ENCODE measurements around the gene STYXL1. TPM values are rescaled to one million over a fixed set of nuclear protein-coding genes. Genes with fewer than 3 reads are reported as not detected.

Gene STYXL1
- total RNA-seq, 1 experiment from 2014 or later: 42.3 TPM

DNA sequence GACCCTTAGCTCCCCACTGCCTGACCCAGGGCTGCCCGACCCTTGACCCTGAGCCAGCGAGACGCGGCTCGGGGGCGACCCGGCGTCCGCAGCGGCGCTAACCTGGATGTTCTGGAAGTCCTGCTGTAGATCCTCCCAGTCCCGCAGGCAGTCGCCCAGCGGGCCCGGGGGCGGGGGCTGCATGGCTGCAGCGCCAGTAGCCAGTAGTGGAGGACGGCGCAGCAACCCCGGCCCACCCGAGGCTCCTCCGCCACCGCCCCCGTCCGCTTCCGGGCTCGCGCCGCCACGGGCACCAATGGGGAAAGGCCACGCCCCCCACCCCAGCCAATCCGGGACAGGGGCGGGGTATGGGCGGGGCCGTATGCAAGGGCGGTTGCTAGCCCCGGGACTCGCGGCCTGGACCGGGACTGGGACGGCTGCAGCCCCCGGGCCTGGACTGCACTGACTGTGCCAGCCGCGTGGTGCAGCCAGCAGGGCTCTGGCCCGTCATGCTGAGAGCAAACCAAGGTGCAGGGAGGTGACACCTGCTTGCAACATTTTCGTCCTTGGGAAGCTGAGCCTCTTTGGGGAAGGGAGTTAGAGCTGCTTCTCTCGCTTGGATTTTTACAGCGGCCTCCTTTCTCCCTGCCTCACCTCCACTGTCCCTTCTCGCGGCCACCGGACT, 53.3 kb downstream of the STYXL1 start, which contains the start of gene TMEM120A:
TSS of gene TMEM120A (minus strand) at position 208 of the 664 bp plus-strand sequence. CDS start at position 183, 25 bp downstream.
- no peaks in the 10 kb centered on the region for H3K9me3 Mint-ChIP-seq (ENCODE audit: unreplicated experiment)
- intact Hi-C loops (cut with micrococcal nuclease; ENCODE audit: unreplicated experiment): loop anchor here (5.0 to 10.0 kb wide), 2 partner anchors 53 to 120 kb away; partner anchors contain the start of genes MDH2, RHBDD2 and STYXL1
- POLR2A ChIA-PET: interaction anchor here (0.5 to 1.5 kb wide), 3 partner anchors 26 to 87 kb away, joined by 3 to 5 read pairs (median 3); partner anchors contain the start of genes MDH2 and STYXL1
- peak within 1 kb of the TSS; percentile 87 for H3K27ac Mint-ChIP-seq (ENCODE audit: unreplicated experiment)
- TF ChIP-seq CTCF (IDR thresholded peaks at IDR 0.05; ENCODE audit: insufficient read depth in 1 of 2, low read depth in 1 of 2, low read length in 1 of 2, severe bottlenecking in 1 of 2, unreplicated experiment in 1 of 2): no peak
- H3K27me3 ChIP-seq (replicated peaks; ENCODE audit: control insufficient read depth, insufficient read depth, low read length): no peaks in the 10 kb centered on the region
- no TSS peak for BruUV-seq (replicated peaks)
- peak within 1 kb of the TSS; percentile 80 for H3K4me3 Mint-ChIP-seq (ENCODE audit: unreplicated experiment)
- no peaks in the 10 kb centered on the region for H3K9me3 ChIP-seq
- peaks cover 40% of the 10 kb centered on the region for H3K4me1 ChIP-seq
- peaks cover 50% of the 10 kb centered on the region for H3K36me3 Mint-ChIP-seq (ENCODE audit: insufficient read depth, unreplicated experiment)
- H3K4me1 Mint-ChIP-seq (ENCODE audit: low read depth, unreplicated experiment): peaks cover 30% of the 10 kb centered on the region
- CTCF ChIA-PET: interaction anchor here (1.1 to 1.7 kb wide), 2 partner anchors 26 to 128 kb away, joined by 3 to 9 read pairs; no protein-coding TSS in a partner anchor
- H3K36me3 ChIP-seq (ENCODE audit: control insufficient read depth, insufficient read depth, low read length): peaks cover 2% of the 10 kb centered on the region
- H3K27me3 Mint-ChIP-seq (ENCODE audit: insufficient read depth, unreplicated experiment): no peaks in the 10 kb centered on the region
- DNase-seq: peak; percentile 96 to 98
- H3K4me3 ChIP-seq (ENCODE audit: low read depth, low read length): peak within 1 kb of the TSS; percentile 89

- intact Hi-C loops (cut with micrococcal nuclease; ENCODE audit: unreplicated experiment): loop anchor here (5.0 to 10.0 kb wide), 2 partner anchors 53 to 119 kb away; partner anchors contain the start of genes MDH2, RHBDD2 and STYXL1
- POLR2A ChIA-PET: interaction anchor here (0.5 to 1.5 kb wide), 6 partner anchors 26 to 87 kb away, joined by 3 to 5 read pairs (median 3); partner anchors contain the start of genes MDH2 and STYXL1
- H3K9me3 ChIP-seq: no peaks in the 10 kb centered on the region
- peak; percentile 70 to 82 for DNase-seq
- Mint-ChIP-seq H3K4me3 (ENCODE audit: unreplicated experiment) (peak overlapping the region; percentile 80), H3K27me3 (ENCODE audit: insufficient read depth, unreplicated experiment) (no peaks in the 10 kb centered on the region), H3K4me1 (ENCODE audit: low read depth, unreplicated experiment) (peaks cover 32% of the 10 kb centered on the region), H3K36me3 (ENCODE audit: insufficient read depth, unreplicated experiment) (peaks cover 50% of the 10 kb centered on the region), H3K9me3 (ENCODE audit: unreplicated experiment) (no peaks in the 10 kb centered on the region), H3K27ac (ENCODE audit: unreplicated experiment) (peak overlapping the region; percentile 87)
- H3K36me3 ChIP-seq (ENCODE audit: control insufficient read depth, insufficient read depth, low read length): peaks cover 2% of the 10 kb centered on the region
- peaks cover 45% of the 10 kb centered on the region for H3K4me1 ChIP-seq
- peak overlapping the region; percentile 89 for H3K4me3 ChIP-seq (ENCODE audit: low read depth, low read length)
- BruUV-seq (replicated peaks): no TSS peak
- no peak for TF ChIP-seq CTCF (IDR thresholded peaks at IDR 0.05; ENCODE audit: insufficient read depth in 1 of 2, low read depth in 1 of 2, low read length in 1 of 2, severe bottlenecking in 1 of 2, unreplicated experiment in 1 of 2)
- H3K27me3 ChIP-seq (replicated peaks; ENCODE audit: control insufficient read depth, insufficient read depth, low read length): no peaks in the 10 kb centered on the region
- CTCF ChIA-PET: interaction anchor here (1.1 to 1.7 kb wide), 3 partner anchors 26 to 128 kb away, joined by 3 to 9 read pairs (median 3); partner anchors contain the start of genes MDH2 and STYXL1
These were observed 54.0 kb downstream of the STYXL1 start for GRCh38 chr7:75993689-75994387.

GRCh38 chr7:75992083-75992755, 55.6 kb downstream of the STYXL1 start:
- H3K4me1 ChIP-seq: peaks cover 45% of the 10 kb centered on the region
- no peak for TF ChIP-seq CTCF (IDR thresholded peaks at IDR 0.05; ENCODE audit: insufficient read depth in 1 of 2, low read depth in 1 of 2, low read length in 1 of 2, severe bottlenecking in 1 of 2, unreplicated experiment in 1 of 2)
- no peak overlapping the region for H3K4me3 Mint-ChIP-seq (ENCODE audit: unreplicated experiment)
- H3K27me3 Mint-ChIP-seq (ENCODE audit: insufficient read depth, unreplicated experiment): no peaks in the 10 kb centered on the region
- H3K27ac Mint-ChIP-seq (ENCODE audit: unreplicated experiment): peak overlapping the region; percentile 96
- intact Hi-C loops (cut with micrococcal nuclease; ENCODE audit: unreplicated experiment): loop anchor here (5.0 to 10.0 kb wide), 2 partner anchors 55 to 117 kb away; partner anchors contain the start of genes MDH2, RHBDD2 and STYXL1
- H3K9me3 Mint-ChIP-seq (ENCODE audit: unreplicated experiment): no peaks in the 10 kb centered on the region
- BruUV-seq (replicated peaks): no TSS peak
- H3K4me3 ChIP-seq (ENCODE audit: low read depth, low read length): no peak overlapping the region
- H3K27me3 ChIP-seq (replicated peaks; ENCODE audit: control insufficient read depth, insufficient read depth, low read length): no peaks in the 10 kb centered on the region
- CTCF ChIA-PET: no interaction called here
- no peaks in the 10 kb centered on the region for H3K9me3 ChIP-seq
- POLR2A ChIA-PET: no interaction called here
- peaks cover 62% of the 10 kb centered on the region for H3K36me3 Mint-ChIP-seq (ENCODE audit: insufficient read depth, unreplicated experiment)
- H3K4me1 Mint-ChIP-seq (ENCODE audit: low read depth, unreplicated experiment): peaks cover 32% of the 10 kb centered on the region
- H3K36me3 ChIP-seq (ENCODE audit: control insufficient read depth, insufficient read depth, low read length): peaks cover 2% of the 10 kb centered on the region
- DNase-seq: no peak
